Ureter (tissue), 1 donor: ENCODE results near the gene RSPH4A. TPM values are rescaled to one million over a fixed set of nuclear protein-coding genes. Genes with fewer than 3 reads are reported as not detected.
"Not testable (repeated sequence)": the region's sequence is repeated elsewhere in the genome, so short reads cannot be mapped to it uniquely, and the experiment has no call there.

Source experiments
- DNase-seq: peaks from one replicate; pipeline ENCODE4 v3.0.0-alpha.2; 2020; ENCODE audit warnings: low spot score
- total RNA-seq: library from RNA; stranded (reverse); gene quantifications from one replicate; pipeline ENCODE4 v1.2.4, GENCODE V29; 2023
- donor health status: DM: yes; HTN: yes; CAD: no.

Gene RSPH4A
- 0.55 TPM for total RNA-seq

DNA sequence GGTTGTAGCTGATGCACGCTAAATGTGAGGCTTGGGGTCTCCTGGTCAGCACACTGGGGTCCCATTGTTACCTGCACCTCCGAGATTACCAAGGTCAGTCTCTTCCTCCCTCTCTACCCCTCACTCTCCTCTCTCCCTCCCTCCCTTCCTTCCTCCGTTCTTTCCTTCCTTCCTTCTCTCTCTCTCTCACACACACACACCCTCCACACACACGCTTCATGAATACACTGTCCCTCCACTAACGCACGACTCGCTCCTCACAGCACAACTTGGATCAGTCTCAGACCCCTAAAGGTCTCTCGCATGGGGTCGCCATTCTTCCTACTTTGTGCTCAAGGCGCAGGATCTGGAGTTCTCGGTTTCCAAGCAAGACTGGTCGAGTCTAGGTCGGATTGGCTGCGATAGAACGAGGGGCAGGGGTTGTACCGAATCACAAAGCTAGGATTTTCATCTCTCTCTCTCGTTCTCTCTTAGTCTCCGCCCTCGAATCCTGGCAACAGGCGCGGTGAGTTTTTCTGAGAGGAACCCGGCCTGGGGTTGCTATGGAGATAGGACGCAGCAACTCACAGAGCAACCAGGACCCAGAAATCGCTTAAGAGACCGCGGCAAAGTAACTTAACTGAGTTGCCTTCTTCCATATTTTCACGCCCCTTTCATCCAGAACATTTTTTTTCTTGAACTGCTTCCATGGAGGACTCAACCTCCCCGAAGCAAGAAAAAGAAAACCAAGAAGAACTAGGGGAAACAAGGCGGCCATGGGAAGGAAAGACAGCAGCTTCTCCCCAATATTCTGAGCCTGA lies at the start of gene RSPH4A:
Gene RSPH4A (plus strand): TSS at position 543 of the 800 bp plus-strand sequence. CDS start 145 bp downstream, at position 688.
- DNase-seq, result peak; percentile 89

DNA sequence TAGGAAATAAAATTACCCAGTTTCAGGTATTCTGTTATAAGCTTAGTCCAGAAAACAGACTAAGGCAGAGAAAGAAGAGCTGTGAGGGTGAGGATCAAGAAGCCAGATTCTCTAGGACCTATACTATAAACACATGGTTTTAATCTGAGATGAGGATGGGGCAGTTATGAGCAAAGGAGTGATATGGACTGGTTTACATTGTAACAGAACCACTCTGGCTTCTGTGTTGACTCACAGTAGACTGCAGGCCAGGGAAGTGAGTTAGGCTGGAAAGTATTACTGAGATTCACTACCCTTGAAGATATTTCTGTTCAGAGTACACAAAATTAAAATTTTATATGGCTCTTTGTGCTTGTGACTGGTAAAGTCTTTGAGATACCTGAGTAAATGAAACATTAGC lies 48.2 kb upstream of the RSPH4A start:
- DNase-seq, result no peak

DNA sequence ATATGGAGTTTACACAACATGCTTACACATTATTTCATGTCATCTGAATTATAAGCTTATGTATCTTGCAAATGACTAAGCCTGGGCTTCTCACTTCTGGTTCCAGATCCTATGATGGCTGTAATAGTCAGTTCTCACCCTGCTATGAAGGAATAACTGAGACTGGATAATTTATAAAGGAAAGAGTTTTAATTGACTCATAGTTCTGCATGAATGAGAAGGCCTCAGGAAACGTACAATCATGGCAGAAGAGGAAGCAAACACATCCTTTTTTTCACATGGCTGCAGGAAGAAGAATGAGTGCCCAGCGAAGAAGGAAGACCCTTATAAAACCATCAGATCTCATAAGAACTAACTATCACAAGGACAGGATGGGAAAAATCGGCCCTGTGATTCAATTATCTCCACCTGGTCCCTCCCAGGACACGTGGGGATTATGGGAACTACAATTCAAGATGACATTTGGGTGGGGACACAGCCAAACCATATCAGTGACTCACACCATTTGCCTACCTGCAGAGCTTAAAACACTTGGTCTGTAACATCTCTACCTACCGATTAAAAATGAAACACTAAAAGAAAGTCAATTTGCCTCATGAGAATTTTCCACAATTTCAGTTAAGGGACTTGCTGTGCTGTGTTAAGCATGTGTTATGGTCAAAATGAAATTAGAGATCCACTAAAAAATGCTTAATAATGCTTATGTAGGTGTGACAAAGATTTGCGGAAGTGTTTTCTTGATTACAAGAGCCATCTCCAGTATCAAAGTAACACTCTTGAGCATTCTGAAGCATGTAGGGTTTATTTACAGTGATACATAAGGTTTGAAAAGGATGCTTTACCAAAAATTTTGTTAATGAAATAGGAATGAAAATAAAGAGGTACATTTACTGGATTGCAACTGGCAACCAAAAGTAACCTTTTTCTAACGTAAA lies 47.2 kb upstream of the RSPH4A start:
- no peak for DNase-seq

DNA sequence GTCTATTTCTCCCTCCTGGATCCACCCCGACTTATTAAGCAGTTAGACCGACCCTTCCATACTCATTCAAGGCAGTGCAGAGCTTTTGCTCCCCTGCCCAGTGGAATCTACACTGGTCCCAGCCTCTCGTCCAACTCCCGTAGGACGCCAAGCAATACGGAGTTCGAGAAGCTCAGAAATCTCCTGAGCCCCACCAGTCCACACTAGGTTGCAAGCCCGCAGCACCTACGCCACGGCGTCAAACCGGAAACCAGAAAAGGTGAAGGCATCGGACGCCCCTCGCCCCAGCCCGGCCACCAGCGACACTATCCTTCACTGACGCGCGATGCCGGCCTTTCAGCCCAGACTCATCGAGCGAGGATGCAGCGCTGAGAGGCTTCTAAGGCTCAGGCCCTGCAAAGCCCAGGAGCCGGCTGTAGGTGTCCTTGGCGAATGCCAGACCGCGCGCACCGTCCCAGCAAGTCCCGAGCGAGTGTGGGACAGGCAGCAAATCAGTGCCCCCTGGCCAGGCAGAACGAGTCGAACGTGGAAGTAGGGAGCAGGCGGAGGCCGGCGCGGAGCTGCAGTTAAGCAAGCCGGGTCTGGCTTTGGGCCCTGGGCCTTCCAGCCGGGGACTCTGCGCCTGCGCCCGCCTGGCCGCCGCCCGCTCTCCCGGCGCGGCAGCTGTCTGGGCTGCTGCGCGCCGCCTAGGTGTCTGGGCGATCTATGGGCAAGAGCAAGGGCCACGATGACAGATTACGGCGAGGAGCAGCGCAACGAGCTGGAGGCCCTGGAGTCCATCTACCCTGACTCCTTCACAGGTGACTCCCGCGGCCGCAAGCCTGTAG lies 45.2 kb upstream of the RSPH4A start, which contains the start of gene RWDD1:
Gene RWDD1 (plus strand): TSS at position 649 of the 827 bp plus-strand sequence. CDS start 79 bp downstream, at position 728.
- DNase-seq, result peak; percentile 99

DNA sequence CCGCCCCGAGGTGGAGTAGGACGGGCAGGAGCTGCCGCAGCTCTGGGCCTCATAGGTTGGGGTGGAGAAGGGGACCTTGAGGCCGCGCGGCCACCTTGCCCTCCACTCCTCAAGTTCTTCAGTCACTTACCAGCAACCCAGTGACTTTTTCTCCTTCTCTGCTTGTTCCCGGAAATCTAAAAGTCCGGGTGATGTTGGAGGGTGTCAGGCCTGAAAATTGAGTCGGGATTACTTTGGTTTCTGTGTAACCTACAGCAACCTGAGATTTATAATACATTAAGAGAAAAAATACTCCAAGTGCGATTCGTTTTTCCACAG lies 44.6 kb upstream of the RSPH4A start:
- no peak for DNase-seq

DNA sequence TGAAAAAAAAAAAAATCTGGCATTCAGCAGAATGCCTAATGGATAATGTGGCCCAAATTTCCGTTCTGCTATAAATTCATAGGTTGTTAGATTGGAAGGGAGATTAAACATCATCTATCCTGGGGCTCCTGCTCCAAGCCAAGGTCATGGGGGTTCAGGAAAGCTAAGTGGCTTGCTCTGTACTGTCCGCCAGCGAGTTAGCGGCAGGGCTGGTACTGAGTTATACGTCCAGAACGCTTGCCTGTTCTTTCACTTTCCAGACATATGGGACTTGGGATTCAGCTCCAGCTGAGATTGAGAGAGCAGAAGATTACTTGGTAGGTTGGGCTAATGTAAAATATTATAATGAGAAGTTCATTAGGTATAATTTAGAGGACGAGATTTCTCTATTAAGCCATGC lies 44.1 kb upstream of the RSPH4A start:
- no peak for DNase-seq

DNA sequence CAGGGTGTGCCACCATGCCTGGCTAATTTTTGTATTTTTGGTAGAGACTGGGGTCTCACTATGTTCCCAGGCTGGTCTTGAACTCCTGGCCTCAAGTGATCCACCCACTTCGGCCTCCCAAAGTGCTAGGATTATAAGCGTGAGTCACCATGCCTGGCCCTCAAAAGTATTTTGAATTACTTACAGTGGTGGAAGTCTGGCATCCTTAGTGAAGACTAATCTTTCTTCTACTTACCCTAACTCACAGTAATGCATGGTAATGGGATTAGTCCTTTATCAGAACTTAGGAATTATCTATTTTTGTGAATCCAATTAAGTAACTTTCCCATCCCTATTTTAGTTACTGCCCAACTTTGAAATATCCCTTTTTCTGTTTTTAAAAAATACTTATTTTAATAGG lies 41.1 kb upstream of the RSPH4A start:
- no peak for DNase-seq

DNA sequence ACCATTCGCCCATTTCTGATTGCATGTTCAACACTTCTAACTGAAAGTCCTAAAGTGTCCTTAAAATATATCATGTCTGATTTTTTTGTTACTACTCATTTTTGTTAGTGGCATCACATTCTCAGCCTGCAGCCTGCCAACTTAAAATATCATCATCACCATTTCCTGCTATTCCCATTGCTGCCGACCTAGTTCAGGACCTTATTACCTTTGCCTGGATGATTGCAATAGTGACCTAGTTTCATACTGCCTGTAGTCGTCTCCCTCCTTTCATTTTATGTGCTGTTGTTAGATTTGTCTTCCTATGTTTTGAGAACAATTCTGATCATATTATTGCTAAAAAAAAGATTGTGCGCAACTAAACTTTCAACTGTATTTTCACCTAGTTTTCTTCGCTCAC lies 38.8 kb upstream of the RSPH4A start:
- DNase-seq, result no peak

DNA sequence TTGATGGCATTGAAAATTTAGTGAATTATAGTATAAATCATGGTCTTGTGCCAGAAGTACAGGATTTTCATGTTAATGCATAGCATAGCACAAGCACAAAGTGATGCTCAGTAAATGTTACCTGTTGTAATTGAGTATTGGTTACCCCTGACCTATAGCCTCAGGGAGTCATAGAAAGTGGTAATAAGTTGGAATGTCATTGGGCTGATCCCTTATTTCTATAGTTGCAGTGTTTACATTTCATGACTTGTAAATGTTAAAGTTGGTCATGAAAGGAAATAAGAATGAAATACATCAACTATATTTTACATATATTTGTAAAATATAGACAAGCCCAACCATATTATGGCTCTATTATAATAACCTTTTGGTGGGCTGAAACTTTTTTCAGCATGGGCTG lies 37.9 kb upstream of the RSPH4A start:
- no peak for DNase-seq

DNA sequence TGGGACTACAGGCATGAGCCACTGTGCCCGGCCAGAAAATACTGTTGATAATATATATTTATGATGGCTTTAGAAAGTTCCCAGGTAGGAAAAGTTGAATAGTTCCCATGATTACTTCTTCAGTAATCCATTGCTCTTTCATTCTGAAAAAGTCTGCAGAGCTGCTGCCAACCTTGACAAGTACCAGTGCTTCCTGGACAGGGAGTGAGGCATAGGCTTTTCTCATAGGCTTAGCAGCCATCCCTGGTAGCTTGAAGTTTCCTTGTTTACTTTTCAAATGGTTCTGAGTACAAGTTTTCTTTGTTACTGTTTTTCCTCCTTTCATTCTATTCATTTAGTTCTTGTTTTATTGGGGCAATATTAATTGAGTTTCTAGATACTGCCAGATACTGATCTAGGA lies 37.1 kb upstream of the RSPH4A start:
- DNase-seq, result no peak

DNA sequence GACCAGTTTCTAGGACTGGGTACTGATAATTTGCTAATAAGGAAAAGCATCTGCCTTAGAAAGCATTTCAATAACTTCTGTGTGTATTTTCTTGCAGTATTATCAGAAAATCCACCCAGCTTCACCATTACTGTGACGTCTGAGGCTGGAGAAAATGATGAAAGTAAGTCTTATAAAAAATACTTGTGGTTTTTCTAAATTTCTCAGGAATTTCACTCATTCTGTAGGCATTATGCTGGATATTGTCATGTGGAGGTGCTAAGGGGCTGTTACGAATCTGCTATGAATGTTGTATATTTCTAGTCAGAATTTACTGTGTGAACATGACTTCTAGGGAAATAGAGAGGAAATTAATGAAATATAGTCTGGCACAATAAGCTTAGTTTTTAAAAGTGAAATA lies 36.1 kb upstream of the RSPH4A start:
- no peak for DNase-seq

DNA sequence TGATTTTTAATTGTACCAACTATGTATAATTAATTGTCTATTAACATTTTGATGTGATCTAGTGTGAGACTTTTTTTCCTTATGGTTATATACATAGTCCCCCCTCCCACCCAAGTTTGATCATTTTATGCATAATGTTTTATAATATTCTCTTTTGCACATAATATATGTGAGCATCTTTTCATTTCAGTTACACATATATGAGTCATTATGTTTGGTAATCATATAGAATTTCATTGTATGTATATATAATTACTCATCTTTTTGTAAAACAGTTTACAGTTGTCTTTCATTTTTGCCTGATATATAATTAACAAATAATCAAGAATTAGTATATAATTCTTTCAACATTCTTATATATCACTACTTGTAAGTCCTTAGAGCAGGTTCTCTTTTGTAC lies 30.0 kb upstream of the RSPH4A start:
- no peak for DNase-seq

DNA sequence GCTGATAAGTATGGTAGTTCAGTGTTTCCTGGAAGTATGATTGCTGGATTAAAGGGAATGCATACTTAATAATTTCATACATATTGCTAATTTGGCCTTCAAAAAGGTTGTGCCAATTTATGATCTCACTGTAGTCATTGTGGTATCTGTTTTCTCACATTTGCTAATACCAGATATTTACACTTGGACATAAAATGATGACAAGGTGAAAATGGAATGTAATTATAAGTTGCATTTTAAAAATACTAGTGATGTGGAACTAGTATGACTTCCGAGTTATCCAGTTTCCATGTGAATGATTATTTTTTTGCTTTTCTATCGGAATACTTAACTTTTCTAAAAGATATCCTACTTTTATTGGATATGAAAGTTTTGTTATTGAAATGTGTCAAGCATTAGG lies 29.5 kb upstream of the RSPH4A start:
- no peak for DNase-seq

DNA sequence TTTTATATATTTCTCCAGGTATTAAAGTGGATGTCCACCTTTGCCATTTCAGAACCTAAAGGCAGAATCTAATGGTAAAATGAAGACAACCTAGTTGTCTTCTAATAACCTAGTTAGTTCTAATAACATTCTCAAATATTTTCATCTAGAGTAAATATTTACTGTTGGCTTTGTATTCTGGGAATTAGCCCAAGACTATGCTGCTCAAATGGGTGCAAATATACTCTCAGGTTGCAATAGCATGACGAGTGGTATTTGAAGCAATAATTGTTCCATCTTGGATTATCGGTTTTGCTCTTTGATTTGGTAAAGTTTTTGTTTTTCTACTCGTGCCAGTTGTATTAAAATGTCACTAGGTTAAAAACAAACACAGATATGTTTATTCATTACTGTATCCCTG lies 21.0 kb upstream of the RSPH4A start:
- no peak for DNase-seq

DNA sequence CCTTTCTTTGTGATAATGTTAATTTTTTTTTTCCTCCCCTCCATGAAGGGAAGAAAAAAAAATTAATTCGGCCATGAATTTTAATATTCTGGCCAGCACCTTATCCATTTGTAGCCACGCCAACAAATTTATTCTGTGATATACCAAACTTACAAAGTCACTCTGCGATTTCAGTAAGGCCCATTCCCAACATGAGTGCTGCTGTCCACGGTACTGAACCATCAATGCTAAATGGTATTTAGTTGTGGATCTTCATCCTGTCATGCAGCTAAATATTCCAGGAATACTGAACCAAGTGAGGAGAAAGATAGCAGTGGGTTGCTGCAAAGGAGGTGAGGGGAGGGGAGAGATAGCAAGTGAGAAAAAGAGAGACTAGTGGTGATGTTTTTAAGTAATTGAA lies 19.5 kb upstream of the RSPH4A start:
- no peak for DNase-seq

DNA sequence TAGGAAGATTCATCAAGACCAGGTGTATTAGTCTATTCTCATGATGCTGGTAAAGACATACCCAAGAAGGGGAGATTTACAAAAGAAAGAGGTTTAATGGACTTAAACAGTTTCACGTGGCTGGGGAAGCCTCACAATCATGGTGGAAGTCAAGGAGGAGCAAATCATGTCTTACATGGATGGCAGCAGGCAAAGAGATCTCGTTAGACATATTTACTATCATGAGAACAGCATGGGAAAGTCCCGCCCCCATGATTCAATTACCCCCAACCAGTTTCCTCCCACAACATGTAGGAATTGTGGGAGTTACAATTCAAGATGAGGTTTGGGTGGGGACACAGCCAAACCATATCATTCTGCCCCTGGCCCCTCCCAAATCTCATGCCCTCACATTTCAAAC lies 12.4 kb upstream of the RSPH4A start:
- not testable (repeated sequence) for DNase-seq

DNA sequence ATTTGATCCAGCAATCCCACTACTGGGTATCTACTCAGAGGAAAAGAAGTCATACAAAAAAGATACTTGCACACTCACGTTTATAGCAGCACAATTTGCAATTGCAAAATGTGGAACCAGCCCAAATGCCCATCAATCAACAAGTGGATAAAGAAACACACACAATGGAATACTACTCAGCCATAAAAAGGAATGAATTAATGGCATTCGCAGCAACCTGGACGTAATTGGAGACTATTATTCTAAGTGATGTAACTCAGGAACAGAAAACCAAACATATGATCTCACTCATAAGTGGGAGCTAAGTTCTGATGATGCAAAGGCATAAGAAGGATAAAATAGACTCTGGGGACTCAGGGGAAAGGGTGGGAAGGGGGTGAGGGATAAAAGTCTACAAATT lies 11.4 kb upstream of the RSPH4A start:
- DNase-seq, result not testable (repeated sequence)

DNA sequence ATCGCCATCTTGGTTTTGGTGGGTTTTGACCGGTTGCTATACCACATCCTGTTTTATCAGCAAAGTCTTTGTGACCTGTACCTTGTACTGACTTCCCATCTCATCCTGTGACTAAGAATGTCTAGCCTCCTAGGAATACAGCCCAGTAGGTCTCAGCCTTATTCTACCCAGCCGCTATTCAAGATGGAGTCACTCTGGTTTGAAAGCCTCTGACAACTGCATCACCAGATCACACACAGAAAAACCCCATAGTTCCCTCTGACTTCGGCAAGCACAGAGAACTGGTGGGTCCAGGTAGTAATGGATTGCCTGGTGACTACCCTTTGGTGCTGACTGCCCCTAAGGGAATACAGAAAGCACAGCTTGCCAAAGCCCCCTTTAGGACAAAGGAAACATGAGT lies 10.3 kb upstream of the RSPH4A start:
- no peak for DNase-seq

DNA sequence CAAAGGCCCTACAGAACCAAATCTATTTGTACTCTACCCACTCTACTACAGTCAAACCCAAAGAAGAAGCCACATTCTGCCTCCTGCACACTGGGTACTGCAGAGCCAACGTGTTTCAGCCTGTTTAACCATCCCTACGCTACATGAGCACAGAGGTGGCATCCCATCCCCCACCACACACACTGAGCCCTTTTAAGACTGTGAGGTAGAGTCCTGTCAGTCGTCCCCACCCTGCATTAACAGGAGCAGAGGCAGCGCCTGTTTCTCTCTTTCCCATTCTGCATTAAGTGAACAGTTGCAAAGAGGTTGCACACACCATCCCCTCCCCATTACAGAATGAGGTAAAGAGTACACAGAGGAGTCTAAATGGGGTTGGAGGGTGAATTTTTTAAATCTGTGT lies 5.2 kb upstream of the RSPH4A start:
- no peak for DNase-seq

DNA sequence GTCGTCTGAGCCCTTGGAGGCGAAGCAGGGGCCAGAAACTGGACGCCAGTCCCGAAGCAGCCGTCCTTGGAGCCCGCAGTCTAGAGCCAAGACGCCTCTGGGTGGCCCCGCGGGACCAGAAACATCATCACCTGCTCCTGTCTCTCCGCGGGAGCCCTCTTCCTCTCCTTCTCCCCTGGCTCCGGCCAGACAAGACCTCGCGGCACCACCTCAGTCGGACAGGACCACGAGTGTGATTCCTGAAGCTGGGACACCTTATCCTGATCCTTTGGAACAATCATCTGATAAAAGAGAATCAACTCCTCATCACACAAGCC lies 416 bp downstream of the RSPH4A start:
- DNase-seq, result no peak

DNA sequence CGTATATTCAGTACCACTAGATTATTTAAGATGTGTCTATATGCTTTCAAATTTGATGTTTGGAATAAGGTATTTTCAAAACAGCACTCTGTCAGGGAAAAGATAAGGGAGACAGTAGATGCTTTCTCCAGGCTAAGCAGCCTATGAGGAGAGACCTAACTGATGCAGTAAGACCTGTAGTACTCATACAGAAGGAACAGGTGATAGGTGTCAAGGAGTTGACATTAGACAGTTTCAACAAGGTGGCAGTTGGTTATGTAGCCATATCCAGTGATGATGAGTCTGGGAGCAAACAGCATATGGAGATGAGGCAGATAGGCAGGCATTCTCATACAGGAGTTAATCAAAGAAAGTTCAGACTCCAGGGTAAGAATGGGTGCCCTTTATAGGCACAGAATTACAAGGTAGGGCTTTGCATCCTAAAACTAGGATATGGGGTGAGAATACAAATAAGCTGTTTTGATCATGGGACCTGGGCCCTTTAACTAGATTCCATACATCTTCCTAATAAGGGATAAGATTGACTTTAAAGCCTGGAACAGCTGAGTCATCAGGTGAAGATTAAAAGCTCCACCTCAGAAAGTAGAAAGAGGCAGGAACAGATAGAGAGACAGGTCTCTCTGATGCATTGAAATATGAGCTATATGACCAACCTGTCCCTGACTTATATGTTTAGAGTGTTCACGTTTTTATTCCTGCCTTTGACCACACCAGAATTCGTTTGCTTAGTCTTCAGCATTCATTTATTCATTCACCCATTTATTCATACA lies 7.9 kb downstream of the RSPH4A start:
- DNase-seq, result no peak

DNA sequence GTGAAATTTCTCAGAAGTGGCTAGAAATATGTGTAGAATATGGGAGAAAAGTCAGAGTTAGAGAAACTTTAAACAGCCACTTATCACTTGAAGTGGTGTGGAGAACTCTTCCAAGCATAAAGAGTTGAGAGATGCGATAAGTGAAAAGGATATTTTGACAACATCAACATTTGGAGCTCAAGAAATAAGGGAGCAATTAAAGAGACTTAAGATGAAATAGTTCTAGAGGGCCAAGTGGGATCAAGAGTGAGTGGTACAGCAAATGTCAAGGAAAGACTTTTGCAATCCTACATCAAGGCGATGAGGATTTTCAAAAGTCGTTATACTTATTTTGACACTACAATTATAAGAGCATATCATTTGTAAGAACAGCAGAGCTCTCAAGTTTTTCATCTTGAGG lies 9.6 kb downstream of the RSPH4A start:
- DNase-seq, result no peak
